Muscle of leg (tissue), 11 donors: ENCODE results near the gene NRP2. TPM values are rescaled to one million over a fixed set of nuclear protein-coding genes. Genes with fewer than 3 reads are reported as not detected.

Source experiments
- DNase-seq: peaks from one replicate; pipeline ENCODE4 v3.0.0; 2013
- H3K27ac ChIP-seq: one replicate; pipeline ENCODE4 v1.5.1; 2013; ENCODE audit warnings: mild to moderate bottlenecking, low read length, control low read depth
- H3K27me3 ChIP-seq: one replicate; pipeline ENCODE4 v1.6.1; 2013; ENCODE audit warnings: low read length; ENCODE audit not compliant: control insufficient read depth, insufficient read depth
- H3K36me3 ChIP-seq: one replicate; pipeline ENCODE4 v1.6.1; 2013; ENCODE audit warnings: low read length; ENCODE audit not compliant: control insufficient read depth, insufficient read depth
- H3K4me1 ChIP-seq: one replicate; pipeline ENCODE4 v1.6.1; 2013; ENCODE audit warnings: low read length; ENCODE audit not compliant: control insufficient read depth, insufficient read depth
- H3K4me3 ChIP-seq: one replicate; pipeline ENCODE4 v1.5.1; 2013; ENCODE audit warnings: low read length, control low read depth
- H3K9me3 ChIP-seq: replicated peaks from 2 replicates; pipeline ENCODE4 v1.6.1; 2013; ENCODE audit warnings: low read depth, low read length; ENCODE audit not compliant: control insufficient read depth
- WGBS: methylation state at CpG from one replicate; pipeline ENCODE4 v1.1.5; 2013; ENCODE audit warnings: missing lambda C conversion rate; ENCODE audit not compliant: insufficient coverage; 5-methylcytosine and 5-hydroxymethylcytosine counted together
- polyA plus RNA-seq, 8 donors: library from polyadenylated mRNA; unstranded; fragments of 120-200 nt; gene quantifications; one replicate each; pipeline versions ENCODE4 v1.2.1 to v1.2.3, GENCODE V29; 2013; ENCODE audit warnings: inconsistent platforms in 1 of 8, low replicate concordance in 1 of 8; ENCODE audit not compliant: insufficient read length in 8 of 8, insufficient read depth in 1 of 8
- total RNA-seq: library from RNA; stranded (reverse); fragments of 120-200 nt; gene quantifications from one replicate; pipeline ENCODE4 v1.2.4, GENCODE V29; 2013

NRP2 gene
- total and polyA plus RNA-seq, 9 donors = 11.6 to 27.9 (median 18.6) TPM

DNA sequence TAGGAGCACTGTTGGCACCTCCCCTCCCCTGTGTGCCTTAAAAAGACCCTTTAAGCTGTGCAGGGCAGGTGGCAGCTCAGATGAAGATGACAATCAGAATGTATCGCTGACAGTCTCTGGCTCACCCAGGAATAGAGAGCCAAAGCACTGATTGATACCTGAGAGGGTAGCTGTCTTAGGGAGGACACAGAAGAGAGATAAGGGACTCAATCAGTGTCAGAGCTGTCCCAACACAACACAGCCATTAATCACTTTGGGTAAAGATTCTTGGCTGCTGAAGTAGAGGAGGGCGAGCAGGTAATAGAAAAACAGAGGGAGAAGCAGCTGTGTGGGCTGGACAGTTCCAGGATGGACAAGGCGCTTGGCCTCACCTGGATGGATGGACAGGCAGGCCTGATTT is 124.9 kb downstream of the NRP2 start:
- H3K27me3 ChIP-seq = peaks cover 5% of the 10 kb centered on the region
- WGBS = 94% methylated on average over 2 of the region's 3 CpGs
- peaks cover 7% of the 10 kb centered on the region for H3K4me1 ChIP-seq
- no peaks in the 10 kb centered on the region for H3K36me3 ChIP-seq
- H3K4me3 ChIP-seq = no peak overlapping the region
- no peak overlapping the region for H3K27ac ChIP-seq
- no peak for DNase-seq
- no peaks in the 10 kb centered on the region for H3K9me3 ChIP-seq

DNA sequence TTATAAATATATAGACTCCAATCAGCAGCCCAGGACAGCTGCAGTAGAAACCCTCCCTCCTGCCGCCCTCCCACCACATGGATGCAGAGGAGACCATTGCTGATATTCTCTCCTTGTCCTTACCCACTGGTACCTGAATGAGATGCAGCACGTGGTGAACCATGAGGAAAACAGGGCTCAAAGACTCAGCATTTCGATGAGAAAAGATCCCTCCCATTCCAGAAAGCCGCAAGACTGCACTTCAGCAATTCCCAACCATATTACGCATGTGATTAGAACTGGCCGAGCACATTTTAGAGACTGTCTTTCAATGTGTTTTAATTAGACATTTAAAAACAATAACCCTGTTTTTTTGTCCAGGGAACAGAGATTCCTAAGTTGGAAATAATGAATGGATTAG is 125.5 kb downstream of the NRP2 start:
- no peaks in the 10 kb centered on the region for H3K36me3 ChIP-seq
- no peak overlapping the region for H3K27ac ChIP-seq
- no peak for DNase-seq
- no peak overlapping the region for H3K4me3 ChIP-seq
- WGBS = 40% methylated on average over 1 of the region's 6 CpGs
- peaks cover 5% of the 10 kb centered on the region for H3K27me3 ChIP-seq
- H3K4me1 ChIP-seq = peaks cover 6% of the 10 kb centered on the region
- no peaks in the 10 kb centered on the region for H3K9me3 ChIP-seq

DNA sequence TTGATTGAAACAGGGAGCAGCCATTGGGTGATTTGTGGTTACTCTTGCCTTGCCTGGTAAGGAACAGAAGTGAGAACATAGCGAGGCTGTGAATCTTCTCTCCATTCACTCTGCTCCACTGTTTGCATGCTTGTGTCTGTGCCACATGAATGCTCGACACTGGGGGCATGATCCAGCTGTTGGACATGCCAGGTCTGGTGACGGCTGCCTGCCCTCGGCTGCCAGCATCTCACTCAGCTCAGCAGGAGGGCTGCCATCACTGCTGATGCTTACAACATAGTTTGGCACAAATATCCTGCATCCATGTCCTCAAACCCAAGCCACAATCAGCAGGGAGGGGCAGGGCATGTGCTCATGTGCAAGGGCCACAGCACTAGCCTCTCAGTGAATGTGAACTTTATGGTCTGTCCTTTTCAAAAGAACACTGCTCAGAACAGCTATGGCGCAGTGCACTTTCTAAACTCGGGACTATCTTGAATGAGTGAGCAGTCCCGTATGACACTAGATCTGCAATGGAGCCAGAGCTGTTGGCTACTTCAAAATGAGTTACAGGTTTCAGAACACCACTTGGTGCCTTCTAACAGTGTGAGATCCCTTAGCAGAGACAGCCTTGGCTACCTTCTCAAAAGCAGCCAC is 126.3 kb downstream of the NRP2 start:
- H3K27ac ChIP-seq = no peak overlapping the region
- no peaks in the 10 kb centered on the region for H3K9me3 ChIP-seq
- H3K4me3 ChIP-seq = no peak overlapping the region
- H3K4me1 ChIP-seq = peaks cover 6% of the 10 kb centered on the region
- peak; percentile 49 for DNase-seq
- H3K36me3 ChIP-seq = no peaks in the 10 kb centered on the region
- peaks cover 5% of the 10 kb centered on the region for H3K27me3 ChIP-seq
- WGBS = 66% methylated on average over 7 of the region's 7 CpGs

DNA sequence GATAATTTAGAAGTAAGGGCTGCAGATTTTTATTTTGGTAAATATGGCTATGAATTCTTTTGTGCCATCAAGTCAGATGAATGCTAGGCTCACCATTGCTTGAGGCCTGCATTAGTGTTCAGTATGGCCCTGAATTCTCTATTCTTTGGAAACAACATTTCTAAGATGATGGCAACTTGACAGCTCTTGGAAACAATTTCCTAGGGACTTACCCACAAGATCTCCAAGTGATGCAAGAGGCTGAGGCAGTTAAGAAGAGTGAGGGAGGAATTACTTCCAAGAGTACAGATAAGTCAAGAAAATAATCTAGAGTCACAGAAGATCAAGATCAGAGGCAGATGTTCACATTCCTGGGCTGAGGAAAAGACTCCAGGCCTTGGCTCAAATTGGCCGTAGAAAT is 129.1 kb downstream of the NRP2 start:
- no CpG with 5 or more reads among the region's 1 CpG for WGBS
- no peaks in the 10 kb centered on the region for H3K36me3 ChIP-seq
- peaks cover 6% of the 10 kb centered on the region for H3K4me1 ChIP-seq
- H3K9me3 ChIP-seq = no peaks in the 10 kb centered on the region
- DNase-seq = no peak
- H3K27me3 ChIP-seq = peaks cover under 1% of the 10 kb centered on the region
- no peak overlapping the region for H3K4me3 ChIP-seq
- no peak overlapping the region for H3K27ac ChIP-seq

DNA sequence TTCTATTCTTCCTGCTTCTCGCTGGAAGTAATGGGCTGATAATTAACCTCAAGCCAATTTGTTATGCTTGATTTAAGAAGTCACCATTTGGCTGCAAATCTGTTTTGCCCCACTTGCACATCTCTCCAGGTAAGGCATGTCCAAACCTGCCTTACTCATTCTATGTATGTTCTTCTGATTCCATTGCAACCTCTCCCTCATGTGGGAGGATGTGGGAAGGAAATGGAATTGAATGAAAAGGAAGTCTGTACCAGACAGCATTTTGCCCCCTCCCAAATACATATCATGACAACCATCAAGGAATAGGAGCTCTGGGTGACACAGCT is 131.7 kb downstream of the NRP2 start:
- Histone ChIP-seq H3K4me3 (no peak overlapping the region), H3K27me3 (peaks cover 2% of the 10 kb centered on the region), H3K4me1 (peaks cover under 1% of the 10 kb centered on the region), H3K27ac (no peak overlapping the region), H3K36me3 (no peaks in the 10 kb centered on the region), H3K9me3 (no peaks in the 10 kb centered on the region)
- no peak for DNase-seq
- no CpG with 5 or more reads among the region's 1 CpG for WGBS

DNA sequence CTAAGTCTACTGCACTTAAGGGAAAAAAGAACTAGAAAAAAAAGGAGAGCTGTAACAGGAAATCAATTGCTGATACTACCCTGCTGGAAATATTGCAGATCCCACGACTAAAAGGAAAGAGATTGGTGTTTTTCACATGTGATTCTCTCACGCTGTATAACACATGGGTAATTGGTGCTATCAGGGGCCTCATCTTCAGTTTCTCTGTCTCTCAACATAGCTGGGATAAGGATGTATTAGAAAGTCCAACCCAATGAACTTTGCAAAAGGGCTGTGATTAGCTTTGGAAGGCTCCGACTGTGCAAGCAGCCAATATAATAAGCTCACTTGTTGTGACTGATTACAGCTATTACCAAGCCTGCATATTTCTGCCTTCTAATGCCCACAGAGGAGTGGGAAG is 133.4 kb downstream of the NRP2 start:
- DNase-seq = no peak
- WGBS = no CpG with 5 or more reads among the region's 3 CpGs
- Histone ChIP-seq H3K27me3 (peaks cover 2% of the 10 kb centered on the region), H3K36me3 (no peaks in the 10 kb centered on the region), H3K27ac (no peak overlapping the region), H3K9me3 (no peaks in the 10 kb centered on the region), H3K4me1 (no peaks in the 10 kb centered on the region), H3K4me3 (no peak overlapping the region)

DNA sequence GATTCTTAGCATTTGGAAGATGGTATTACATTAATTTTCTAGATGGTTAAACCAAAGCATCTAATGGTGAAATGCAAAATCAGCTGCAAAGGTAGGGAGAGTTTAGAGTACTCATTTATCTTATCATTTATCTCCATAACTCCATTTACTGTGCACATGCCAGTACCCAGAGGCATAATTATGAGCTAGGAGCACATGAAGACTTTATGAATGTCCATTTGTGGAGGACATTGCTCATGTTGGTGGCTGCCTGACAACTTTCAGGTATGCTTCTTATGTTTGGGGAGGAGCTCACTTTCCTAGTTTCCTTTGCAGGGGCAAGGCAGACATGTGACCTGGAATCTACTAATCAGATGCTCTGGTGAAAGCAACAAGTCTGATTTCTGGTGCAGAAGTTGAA is 134.0 kb downstream of the NRP2 start:
- no peak overlapping the region for H3K4me3 ChIP-seq
- no peak for DNase-seq
- no peak overlapping the region for H3K27ac ChIP-seq
- H3K36me3 ChIP-seq = no peaks in the 10 kb centered on the region
- peaks cover 2% of the 10 kb centered on the region for H3K27me3 ChIP-seq
- H3K4me1 ChIP-seq = no peaks in the 10 kb centered on the region
- H3K9me3 ChIP-seq = no peaks in the 10 kb centered on the region

DNA sequence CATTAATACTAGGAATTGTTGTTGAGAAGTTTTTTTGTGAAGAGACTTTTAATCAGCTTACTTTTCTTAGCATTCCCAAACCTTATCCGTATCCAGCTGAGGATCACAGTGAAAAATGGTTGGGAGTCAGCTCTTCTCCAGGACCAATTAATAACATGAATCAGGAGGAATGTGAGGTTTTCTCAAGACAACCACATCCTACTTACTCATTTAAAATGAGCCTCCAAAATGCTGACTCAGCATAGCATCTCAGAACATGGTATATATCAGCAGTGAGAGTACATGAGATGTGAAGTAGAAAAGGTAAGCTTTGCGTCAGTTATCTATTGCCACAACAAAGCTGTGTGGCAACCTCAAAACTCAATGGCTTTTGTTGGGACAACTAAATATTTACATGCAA is 140.3 kb downstream of the NRP2 start:
- no peaks in the 10 kb centered on the region for H3K9me3 ChIP-seq
- H3K4me3 ChIP-seq = no peak overlapping the region
- no CpG with 5 or more reads among the region's 2 CpGs for WGBS
- H3K36me3 ChIP-seq = no peaks in the 10 kb centered on the region
- H3K27me3 ChIP-seq = no peaks in the 10 kb centered on the region
- no peak overlapping the region for H3K27ac ChIP-seq
- DNase-seq = no peak
- no peaks in the 10 kb centered on the region for H3K4me1 ChIP-seq

DNA sequence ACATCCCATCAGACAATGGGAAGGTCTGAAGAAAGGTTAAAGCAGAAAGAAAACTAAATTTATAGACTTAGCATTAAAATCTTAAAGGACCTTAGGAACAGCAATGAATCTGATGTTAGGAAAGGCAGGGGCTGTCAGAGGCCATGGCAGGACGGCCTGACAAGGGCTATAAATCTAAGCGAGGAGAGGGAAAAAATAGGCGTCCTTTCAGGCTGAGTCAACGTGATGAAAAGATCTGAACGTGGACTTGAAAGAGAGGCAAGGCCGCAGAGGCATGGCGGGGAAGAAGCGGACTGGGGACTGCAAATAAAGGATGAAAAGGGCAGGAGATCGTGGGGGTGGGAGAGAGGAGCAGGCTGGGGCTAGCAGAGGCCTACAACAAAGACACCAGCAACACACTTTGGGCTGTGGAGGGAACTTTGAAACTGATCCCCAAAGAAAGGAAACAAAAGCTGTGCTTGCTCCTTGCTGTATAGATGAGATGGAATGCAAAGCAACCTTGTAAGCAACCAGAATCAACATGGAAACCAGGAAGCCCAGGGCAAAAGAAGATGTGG is 145.6 kb downstream of the NRP2 start:
- no peak overlapping the region for H3K27ac ChIP-seq
- no peaks in the 10 kb centered on the region for H3K9me3 ChIP-seq
- H3K36me3 ChIP-seq = no peaks in the 10 kb centered on the region
- no peaks in the 10 kb centered on the region for H3K27me3 ChIP-seq
- no peak for DNase-seq
- 49% methylated on average over 6 of the region's 9 CpGs for WGBS
- H3K4me1 ChIP-seq = no peaks in the 10 kb centered on the region
- no peak overlapping the region for H3K4me3 ChIP-seq

DNA sequence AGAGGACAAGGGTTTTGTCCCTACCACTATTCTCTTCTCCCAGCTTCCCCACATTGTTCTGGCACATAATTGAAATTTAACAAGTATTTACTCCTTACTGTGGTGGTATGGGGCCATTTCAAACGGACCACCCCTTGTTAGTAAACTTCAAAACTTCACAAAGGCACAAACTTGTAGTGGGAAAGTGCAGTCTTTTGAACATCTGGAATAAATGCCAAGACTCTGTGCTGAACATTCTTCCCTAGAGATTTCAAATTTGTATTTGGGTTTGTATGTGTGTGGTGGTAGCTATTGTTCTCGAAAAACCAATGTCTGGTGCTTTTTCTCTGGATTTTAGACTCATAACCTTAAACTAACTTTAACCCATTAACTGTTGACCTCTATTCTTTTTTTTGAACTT is 151.6 kb downstream of the NRP2 start:
- Histone ChIP-seq H3K27me3 (no peaks in the 10 kb centered on the region), H3K4me1 (peaks cover 7% of the 10 kb centered on the region), H3K9me3 (peaks cover 4% of the 10 kb centered on the region), H3K27ac (no peak overlapping the region), H3K4me3 (no peak overlapping the region), H3K36me3 (no peaks in the 10 kb centered on the region)
- WGBS = no CpG with 5 or more reads among the region's 2 CpGs
- DNase-seq = peak; percentile 34

DNA sequence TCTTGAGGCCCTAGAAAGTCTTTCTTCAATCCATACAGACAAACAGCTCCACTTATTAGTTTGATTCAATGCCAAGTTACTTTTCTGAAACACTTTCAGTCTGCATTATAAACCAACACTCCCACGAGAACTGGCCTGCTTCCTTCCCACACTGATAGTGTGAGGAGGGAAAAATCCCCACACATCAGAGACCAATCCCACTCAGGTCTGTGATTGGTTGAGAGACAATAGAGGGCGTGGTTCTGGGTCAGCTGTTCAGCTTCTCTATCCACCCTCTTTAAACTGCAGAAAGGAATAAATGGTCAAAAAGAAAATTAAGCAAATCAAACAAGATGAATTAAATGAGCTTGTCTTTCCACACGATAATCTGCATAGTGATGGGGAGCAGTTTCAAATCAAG is 152.5 kb downstream of the NRP2 start:
- no peak overlapping the region for H3K27ac ChIP-seq
- no peaks in the 10 kb centered on the region for H3K36me3 ChIP-seq
- no peaks in the 10 kb centered on the region for H3K27me3 ChIP-seq
- no CpG with 5 or more reads among the region's 3 CpGs for WGBS
- H3K9me3 ChIP-seq = peaks cover 7% of the 10 kb centered on the region
- H3K4me1 ChIP-seq = peaks cover 7% of the 10 kb centered on the region
- no peak overlapping the region for H3K4me3 ChIP-seq
- DNase-seq = peak; percentile 68
